GM18907 (cell line): Measurements from ENCODE around the gene SMIM31.

Experiments used
- ATAC-seq: cut with Tn5 transposase; IDR thresholded peaks from one replicate; pipeline ENCODE4 v1.9.1; 2021; ENCODE audit warnings: mild to moderate bottlenecking, moderate library complexity; ENCODE audit not compliant: unreplicated experiment

Gene SMIM31

GRCh38 chr4:164783976-164784375 is 30.0 kb downstream of the SMIM31 start:
- ATAC-seq = no peak

GRCh38 chr4:164789047-164789446 is 35.1 kb downstream of the SMIM31 start:
- ATAC-seq = no peak

GRCh38 chr4:164790249-164790648 is 36.3 kb downstream of the SMIM31 start:
- no peak for ATAC-seq

- no peak for ATAC-seq
Observed at GRCh38 chr4:164799410-164799809, 45.5 kb downstream of the SMIM31 start.

GRCh38 chr4:164800786-164801185 is 46.9 kb downstream of the SMIM31 start:
- ATAC-seq = no peak

GRCh38 chr4:164802301-164802901 is 48.5 kb downstream of the SMIM31 start:
- no peak for ATAC-seq

- no peak for ATAC-seq
Observed at GRCh38 chr4:164803702-164804101, 49.8 kb downstream of the SMIM31 start.

- no peak for ATAC-seq
Observed at GRCh38 chr4:164807611-164808010, 53.7 kb downstream of the SMIM31 start.

- ATAC-seq = no peak
Observed at GRCh38 chr4:164813554-164813953, 59.6 kb downstream of the SMIM31 start.

- ATAC-seq = no peak
Observed at GRCh38 chr4:164815711-164816110, 61.8 kb downstream of the SMIM31 start.

GRCh38 chr4:164819366-164819765 is 65.4 kb downstream of the SMIM31 start:
- ATAC-seq = no peak

- ATAC-seq = no peak
Observed at GRCh38 chr4:164821711-164822110, 67.8 kb downstream of the SMIM31 start.

- no peak for ATAC-seq
Observed at GRCh38 chr4:164824581-164824980, 70.7 kb downstream of the SMIM31 start.

GRCh38 chr4:164828955-164829354 is 75.0 kb downstream of the SMIM31 start:
- no peak for ATAC-seq

GRCh38 chr4:164846566-164846965 is 92.6 kb downstream of the SMIM31 start:
- no peak for ATAC-seq

- ATAC-seq = no peak
Observed at GRCh38 chr4:164847016-164847415, 93.1 kb downstream of the SMIM31 start.

- ATAC-seq = peak; percentile 96
Observed at GRCh38 chr4:164847967-164848649, 94.2 kb downstream of the SMIM31 start.
